Mesenchymal stem cell (in vitro differentiated cells and primary cell): ENCODE measurements around the gene TLK1.

ENCODE experiments used
- DNase-seq: peaks from one replicate; pipeline ENCODE4 v3.0.0-alpha.2; 2013
- H2AFZ ChIP-seq: one replicate; pipeline ENCODE4 v1.6.1; 2013; ENCODE audit warnings: low read depth, mild to moderate bottlenecking, control low read depth, inconsistent platforms, low read length, moderate library complexity
- H2AK5ac ChIP-seq: 2 replicates; pipeline ENCODE4 v1.6.1; 2013; ENCODE audit warnings: low read length, moderate library complexity, mild to moderate bottlenecking, inconsistent platforms; ENCODE audit not compliant: severe bottlenecking
- H2BK120ac ChIP-seq: one replicate; pipeline ENCODE4 v1.6.1; 2013; ENCODE audit warnings: low read depth, mild to moderate bottlenecking, inconsistent platforms, low read length, moderate library complexity
- H2BK12ac ChIP-seq, 2 experiments: one replicate each; pipeline ENCODE4 v1.6.1; 2013; ENCODE audit warnings: inconsistent platforms in 2 of 2, low read length in 2 of 2, mild to moderate bottlenecking in 2 of 2, moderate library complexity in 2 of 2, control low read depth in 1 of 2
- H2BK15ac ChIP-seq: one replicate; pipeline ENCODE4 v1.6.1; 2013; ENCODE audit warnings: mild to moderate bottlenecking, low read depth, inconsistent platforms; ENCODE audit not compliant: poor library complexity, severe bottlenecking
- H2BK5ac ChIP-seq: 2 replicates; pipeline ENCODE4 v1.6.1; 2013; ENCODE audit warnings: low read depth, mild to moderate bottlenecking, low read length, control low read depth, inconsistent platforms; ENCODE audit not compliant: poor library complexity, severe bottlenecking
- H3K14ac ChIP-seq, 2 experiments: one replicate each; pipeline ENCODE4 v1.6.1; 2013; ENCODE audit warnings: inconsistent platforms in 2 of 2, low read length in 2 of 2, control low read depth in 1 of 2, mild to moderate bottlenecking in 1 of 2, moderate library complexity in 1 of 2
- H3K18ac ChIP-seq, 2 experiments: one replicate each; pipeline ENCODE4 v1.6.1; 2013; ENCODE audit warnings: inconsistent platforms in 2 of 2, low read length in 2 of 2, control low read depth in 1 of 2, low read depth in 1 of 2, mild to moderate bottlenecking in 1 of 2
- H3K23ac ChIP-seq, 2 experiments: one replicate each; pipeline ENCODE4 v1.6.1; 2013; ENCODE audit warnings: inconsistent platforms in 2 of 2, low read length in 2 of 2, mild to moderate bottlenecking in 2 of 2, moderate library complexity in 2 of 2, control low read depth in 1 of 2
- H3K27ac ChIP-seq: 2 replicates; pipeline ENCODE4 v1.5.1; 2013; ENCODE audit warnings: mild to moderate bottlenecking, moderate library complexity, low read length, control low read depth, inconsistent platforms; ENCODE audit not compliant: poor library complexity, severe bottlenecking
- H3K27me3 ChIP-seq, 2 experiments: 2 replicates each; pipeline versions ENCODE4 v1.6.1 to v1.7.0; 2013; ENCODE audit warnings: low read length in 2 of 2, mild to moderate bottlenecking in 2 of 2, moderate library complexity in 2 of 2, control low read depth in 1 of 2, inconsistent platforms in 1 of 2; ENCODE audit not compliant: control insufficient read depth in 1 of 2, insufficient read depth in 1 of 2
- H3K36me3 ChIP-seq, 2 experiments: 2 replicates each; pipeline versions ENCODE4 v1.6.1 to v1.7.0; 2013; ENCODE audit warnings: low read length in 2 of 2, control low read depth in 1 of 2, inconsistent platforms in 1 of 2, low read depth in 1 of 2, mild to moderate bottlenecking in 1 of 2; ENCODE audit not compliant: insufficient read depth in 2 of 2, control insufficient read depth in 1 of 2
- H3K4ac ChIP-seq, 2 experiments: one replicate each; pipeline ENCODE4 v1.6.1; 2013; ENCODE audit warnings: inconsistent platforms in 2 of 2, low read length in 2 of 2, mild to moderate bottlenecking in 2 of 2, moderate library complexity in 2 of 2, control low read depth in 1 of 2, low read depth in 1 of 2
- H3K4me1 ChIP-seq: 2 replicates; pipeline ENCODE4 v1.6.1; 2013; ENCODE audit warnings: low read depth, low read length, control low read depth; ENCODE audit not compliant: control insufficient read depth, insufficient read depth
- H3K4me2 ChIP-seq: 2 replicates; pipeline ENCODE4 v1.6.1; 2013; ENCODE audit warnings: low read length, mild to moderate bottlenecking, inconsistent platforms; ENCODE audit not compliant: poor library complexity, severe bottlenecking
- H3K4me3 ChIP-seq, 2 experiments: 2 replicates each; pipeline versions ENCODE4 v1.5.1 to v1.7.0; 2013; ENCODE audit warnings: low read length in 2 of 2, mild to moderate bottlenecking in 2 of 2, control low read depth in 1 of 2, low read depth in 1 of 2; ENCODE audit not compliant: insufficient read depth in 1 of 2
- H3K79me1 ChIP-seq: replicated peaks from 2 replicates; pipeline ENCODE4 v1.6.1; 2013; ENCODE audit warnings: mild to moderate bottlenecking, control low read depth, low read length, inconsistent platforms; ENCODE audit not compliant: poor library complexity, severe bottlenecking
- H3K9ac ChIP-seq: 2 replicates; pipeline ENCODE4 v1.7.0; 2013; ENCODE audit warnings: mild to moderate bottlenecking, low read length, moderate library complexity
- H3K9me3 ChIP-seq: 2 replicates; pipeline ENCODE4 v1.7.0; 2013; ENCODE audit warnings: mild to moderate bottlenecking, low read length; ENCODE audit not compliant: control insufficient read depth
- H4K8ac ChIP-seq: one replicate; pipeline ENCODE4 v1.6.1; 2013; ENCODE audit warnings: inconsistent platforms, mild to moderate bottlenecking, low read length, moderate library complexity
- H4K91ac ChIP-seq: one replicate; pipeline ENCODE4 v1.6.1; 2013; ENCODE audit warnings: mild to moderate bottlenecking, low read length, inconsistent platforms
- WGBS: methylation state at CpG from one replicate; pipeline ENCODE4 v1.1.7; 2013; ENCODE audit warnings: mixed read lengths; 5-methylcytosine and 5-hydroxymethylcytosine counted together

TLK1 gene

GRCh38 chr2:171102802-171103201 lies 57.9 kb downstream of the TLK1 start:
- H3K14ac ChIP-seq, result peak overlapping the region in 1 of 2 experiments; percentile 41
- no peak overlapping the region for H2BK12ac ChIP-seq
- H2BK15ac ChIP-seq, result no peak overlapping the region
- peaks cover 0 to 24% of the 10 kb centered on the region in 2 experiments for H3K36me3 ChIP-seq
- peaks cover 30% of the 10 kb centered on the region for H3K9me3 ChIP-seq
- H3K4me1 ChIP-seq, result no peaks in the 10 kb centered on the region
- H3K4ac ChIP-seq, result no peak overlapping the region
- H3K4me3 ChIP-seq, result no peak overlapping the region
- H3K79me1 ChIP-seq, result peaks cover 9% of the 10 kb centered on the region
- H2BK120ac ChIP-seq, result no peak overlapping the region
- no peak overlapping the region for H3K23ac ChIP-seq
- H4K91ac ChIP-seq, result no peak overlapping the region
- H3K18ac ChIP-seq, result no peak overlapping the region
- H2AK5ac ChIP-seq, result no peak overlapping the region
- no peaks in the 10 kb centered on the region for H3K27me3 ChIP-seq
- H3K4me2 ChIP-seq, result no peak overlapping the region
- H3K27ac ChIP-seq, result no peak overlapping the region
- H3K9ac ChIP-seq, result no peak overlapping the region
- no peak overlapping the region for H4K8ac ChIP-seq
- no peak overlapping the region for H2AFZ ChIP-seq
- WGBS, result 73% methylated on average over 3 of the region's 4 CpGs
- no peak for DNase-seq
- H2BK5ac ChIP-seq, result no peak overlapping the region

- Histone ChIP-seq H3K4me3 (no peak overlapping the region), H3K14ac (no peak overlapping the region), H3K23ac (no peak overlapping the region), H2BK12ac (no peak overlapping the region), H3K4ac (no peak overlapping the region), H4K91ac (no peak overlapping the region), H3K36me3 (peaks cover 0 to 26% of the 10 kb centered on the region in 2 experiments), H3K18ac (no peak overlapping the region), H2AK5ac (no peak overlapping the region), H4K8ac (no peak overlapping the region), H3K27me3 (no peaks in the 10 kb centered on the region), H3K9ac (no peak overlapping the region), H3K9me3 (peaks cover 40% of the 10 kb centered on the region), H2BK15ac (no peak overlapping the region), H3K79me1 (peaks cover 7% of the 10 kb centered on the region), H2BK120ac (no peak overlapping the region), H3K4me1 (no peaks in the 10 kb centered on the region), H2AFZ (no peak overlapping the region), H3K27ac (no peak overlapping the region), H2BK5ac (no peak overlapping the region), H3K4me2 (no peak overlapping the region)
- 94% methylated on average over 3 of the region's 3 CpGs for WGBS
- no peak for DNase-seq
Observed at GRCh38 chr2:171100370-171100769, 60.3 kb downstream of the TLK1 start.

GRCh38 chr2:171098607-171099006 lies 62.1 kb downstream of the TLK1 start:
- Histone ChIP-seq H3K36me3 (peaks cover 0 to 26% of the 10 kb centered on the region in 2 experiments), H4K8ac (no peak overlapping the region), H3K27ac (no peak overlapping the region), H3K4me1 (no peaks in the 10 kb centered on the region), H3K18ac (no peak overlapping the region), H3K4me3 (no peak overlapping the region), H2AK5ac (no peak overlapping the region), H3K23ac (no peak overlapping the region), H4K91ac (no peak overlapping the region), H3K4ac (no peak overlapping the region), H2BK120ac (no peak overlapping the region), H3K14ac (no peak overlapping the region), H2BK5ac (no peak overlapping the region), H3K4me2 (no peak overlapping the region), H3K9ac (no peak overlapping the region), H2BK15ac (no peak overlapping the region), H2AFZ (no peak overlapping the region), H2BK12ac (no peak overlapping the region), H3K9me3 (peaks cover 40% of the 10 kb centered on the region), H3K79me1 (peaks cover 9% of the 10 kb centered on the region), H3K27me3 (no peaks in the 10 kb centered on the region)
- DNase-seq, result no peak

- Histone ChIP-seq H3K14ac (no peak overlapping the region), H3K4me1 (no peaks in the 10 kb centered on the region), H3K4me3 (no peak overlapping the region), H3K18ac (no peak overlapping the region), H3K9me3 (peaks cover 31% of the 10 kb centered on the region), H4K8ac (no peak overlapping the region), H3K79me1 (peaks cover 8% of the 10 kb centered on the region), H2AK5ac (no peak overlapping the region), H2BK5ac (no peak overlapping the region), H2BK15ac (no peak overlapping the region), H3K23ac (no peak overlapping the region), H3K27me3 (no peaks in the 10 kb centered on the region), H3K27ac (no peak overlapping the region), H2BK12ac (no peak overlapping the region), H2BK120ac (no peak overlapping the region), H4K91ac (no peak overlapping the region), H3K36me3 (peaks cover 0 to 24% of the 10 kb centered on the region in 2 experiments), H2AFZ (no peak overlapping the region), H3K4ac (no peak overlapping the region), H3K4me2 (no peak overlapping the region), H3K9ac (no peak overlapping the region)
- DNase-seq, result no peak
- WGBS, result no CpG with 5 or more reads among the region's 2 CpGs
Observed at GRCh38 chr2:171095014-171095582, 65.6 kb downstream of the TLK1 start.
